Endodermal cell (in vitro differentiated cells): ENCODE measurements around the gene EVA1B. TPM values are rescaled to one million over a fixed set of nuclear protein-coding genes. Genes with fewer than 3 reads are reported as not detected.

ENCODE experiments used
- DNase-seq: peaks from one replicate; pipeline ENCODE4 v3.0.0-alpha.2; 2017
- H3K27ac ChIP-seq: 2 replicates; pipeline ENCODE4 v1.5.1; 2013; ENCODE audit warnings: mild to moderate bottlenecking, low read depth, low read length, moderate library complexity
- H3K27me3 ChIP-seq: 2 replicates; pipeline ENCODE4 v1.6.1; 2013; ENCODE audit warnings: mild to moderate bottlenecking, low read length, moderate library complexity; ENCODE audit not compliant: insufficient read depth, control insufficient read depth, poor library complexity, severe bottlenecking
- H3K36me3 ChIP-seq: 2 replicates; pipeline ENCODE4 v1.7.0; 2013; ENCODE audit warnings: mild to moderate bottlenecking, low read length, moderate library complexity; ENCODE audit not compliant: control insufficient read depth, insufficient read depth
- H3K4me1 ChIP-seq: one replicate; pipeline ENCODE4 v1.7.0; 2013; ENCODE audit warnings: low read length; ENCODE audit not compliant: control insufficient read depth, insufficient read depth
- H3K4me3 ChIP-seq: 2 replicates; pipeline ENCODE4 v1.5.1; 2013; ENCODE audit warnings: mild to moderate bottlenecking, low read length, moderate library complexity
- H3K9ac ChIP-seq: 2 replicates; pipeline ENCODE4 v1.6.1; 2013; ENCODE audit warnings: mild to moderate bottlenecking, low read length, moderate library complexity; ENCODE audit not compliant: poor library complexity, severe bottlenecking; ENCODE audit errors: extremely low read depth
- H3K9me3 ChIP-seq: 2 replicates; pipeline ENCODE4 v1.6.1; 2013; ENCODE audit warnings: mild to moderate bottlenecking, low read length, moderate library complexity; ENCODE audit not compliant: control insufficient read depth
- H3K27ac Mint-ChIP-seq: 2 replicates; pipeline ENCODE4 v1.8.0; 2020; ENCODE audit warnings: mixed read lengths
- H3K27me3 Mint-ChIP-seq: 2 replicates; pipeline ENCODE4 v1.8.0; 2021; ENCODE audit warnings: mild to moderate bottlenecking, mixed read lengths; ENCODE audit not compliant: insufficient read depth
- H3K36me3 Mint-ChIP-seq: 2 replicates; pipeline ENCODE4 v1.8.0; 2020; ENCODE audit warnings: low read depth, mixed read lengths
- H3K4me1 Mint-ChIP-seq: 2 replicates; pipeline ENCODE4 v1.8.0; 2020; ENCODE audit warnings: mixed read lengths
- H3K4me3 Mint-ChIP-seq: 2 replicates; pipeline ENCODE4 v1.8.0; 2020; ENCODE audit warnings: mild to moderate bottlenecking, moderate library complexity, mixed read lengths
- H3K9me3 Mint-ChIP-seq: 2 replicates; pipeline ENCODE4 v1.8.0; 2020; ENCODE audit warnings: mild to moderate bottlenecking, mixed read lengths
- WGBS, 2 experiments: methylation state at CpG; one replicate each; pipeline versions ENCODE4 v1.1.5 to v1.1.7; 2013; ENCODE audit warnings: missing lambda C conversion rate in 2 of 2, mixed read lengths in 1 of 2; ENCODE audit not compliant: insufficient coverage in 1 of 2, insufficient read length in 1 of 2; 5-methylcytosine and 5-hydroxymethylcytosine counted together
- total RNA-seq, 2 donors: library from RNA; stranded (reverse); fragmentation: NEBNext Ultra II Directional in 1 of 2; extraction: Animal tissue kit (Norgen Biotek cat#: 25700) in 1 of 2; gene quantifications; 2 replicates in 1 of 2; 3 replicates in 1 of 2; pipeline ENCODE4 v1.2.1, GENCODE V29; 2021
- TF ChIP-seq, protein P1 (sequence below): fragments of 200-600 bp; sonication (generic); conservative IDR thresholded peaks from 2 replicates; pipeline ENCODE4 v1.5.0; 2021; ENCODE audit warnings: antibody characterized with exemption, mild to moderate bottlenecking

EVA1B gene
- total RNA-seq, 2 donors from 2014 or later = 14.1 to 16.3 TPM

DNA sequence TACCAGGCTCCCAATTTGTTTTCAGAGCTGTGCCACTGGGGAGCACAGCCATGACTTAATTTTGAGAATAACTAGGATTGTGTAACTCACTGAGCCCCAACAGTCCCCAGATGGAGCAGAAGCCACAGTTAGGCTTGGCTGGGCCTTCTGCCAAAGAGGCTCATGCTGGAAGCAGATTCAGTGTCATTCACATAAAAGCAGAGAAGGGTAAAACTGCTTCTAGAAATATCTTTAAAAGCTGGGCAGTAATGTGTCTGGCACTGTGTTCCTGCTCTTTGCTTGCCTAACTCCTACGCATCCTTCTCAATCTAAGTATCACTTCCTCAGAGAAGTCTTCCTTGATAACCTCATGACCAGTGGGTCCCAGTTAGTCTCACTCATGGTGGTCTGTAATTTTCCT lies 41.9 kb upstream of the EVA1B start:
- no peak overlapping the region for H3K9ac ChIP-seq
- H3K27ac Mint-ChIP-seq = peak overlapping the region; percentile 70
- peaks cover 11% of the 10 kb centered on the region for H3K4me1 Mint-ChIP-seq
- H3K27me3 Mint-ChIP-seq = no peaks in the 10 kb centered on the region
- H3K4me3 ChIP-seq = no peak overlapping the region
- H3K9me3 Mint-ChIP-seq = no peaks in the 10 kb centered on the region
- TF ChIP-seq, protein P1, sequence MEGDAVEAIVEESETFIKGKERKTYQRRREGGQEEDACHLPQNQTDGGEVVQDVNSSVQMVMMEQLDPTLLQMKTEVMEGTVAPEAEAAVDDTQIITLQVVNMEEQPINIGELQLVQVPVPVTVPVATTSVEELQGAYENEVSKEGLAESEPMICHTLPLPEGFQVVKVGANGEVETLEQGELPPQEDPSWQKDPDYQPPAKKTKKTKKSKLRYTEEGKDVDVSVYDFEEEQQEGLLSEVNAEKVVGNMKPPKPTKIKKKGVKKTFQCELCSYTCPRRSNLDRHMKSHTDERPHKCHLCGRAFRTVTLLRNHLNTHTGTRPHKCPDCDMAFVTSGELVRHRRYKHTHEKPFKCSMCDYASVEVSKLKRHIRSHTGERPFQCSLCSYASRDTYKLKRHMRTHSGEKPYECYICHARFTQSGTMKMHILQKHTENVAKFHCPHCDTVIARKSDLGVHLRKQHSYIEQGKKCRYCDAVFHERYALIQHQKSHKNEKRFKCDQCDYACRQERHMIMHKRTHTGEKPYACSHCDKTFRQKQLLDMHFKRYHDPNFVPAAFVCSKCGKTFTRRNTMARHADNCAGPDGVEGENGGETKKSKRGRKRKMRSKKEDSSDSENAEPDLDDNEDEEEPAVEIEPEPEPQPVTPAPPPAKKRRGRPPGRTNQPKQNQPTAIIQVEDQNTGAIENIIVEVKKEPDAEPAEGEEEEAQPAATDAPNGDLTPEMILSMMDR = no peak
- WGBS, 2 experiments = 90 to 95% methylated on average over 1 of the region's 1 CpG
- peaks cover 70% of the 10 kb centered on the region for H3K36me3 ChIP-seq
- H3K36me3 Mint-ChIP-seq = peaks cover 32% of the 10 kb centered on the region
- H3K9me3 ChIP-seq = no peaks in the 10 kb centered on the region
- H3K4me1 ChIP-seq = no peaks in the 10 kb centered on the region
- no peak overlapping the region for H3K4me3 Mint-ChIP-seq
- no peak for DNase-seq
- H3K27me3 ChIP-seq = no peaks in the 10 kb centered on the region
- peak overlapping the region; percentile 95 for H3K27ac ChIP-seq

GRCh38 chr1:36359911-36360550 lies 36.6 kb upstream of the EVA1B start:
- no peak overlapping the region for H3K4me3 ChIP-seq
- Mint-ChIP-seq H3K27me3 (no peaks in the 10 kb centered on the region), H3K36me3 (peaks cover 57% of the 10 kb centered on the region), H3K4me1 (no peaks in the 10 kb centered on the region), H3K27ac (peak overlapping the region; percentile 31), H3K4me3 (no peak overlapping the region), H3K9me3 (no peaks in the 10 kb centered on the region)
- H3K4me1 ChIP-seq = no peaks in the 10 kb centered on the region
- peaks cover 74% of the 10 kb centered on the region for H3K36me3 ChIP-seq
- 95% methylated on average over 5 to 6 of the region's 6 CpGs for WGBS, 2 experiments
- H3K9ac ChIP-seq = no peak overlapping the region
- DNase-seq = no peak
- H3K27me3 ChIP-seq = no peaks in the 10 kb centered on the region
- H3K9me3 ChIP-seq = no peaks in the 10 kb centered on the region
- TF ChIP-seq, protein P1 = no peak
- H3K27ac ChIP-seq = no peak overlapping the region

DNA sequence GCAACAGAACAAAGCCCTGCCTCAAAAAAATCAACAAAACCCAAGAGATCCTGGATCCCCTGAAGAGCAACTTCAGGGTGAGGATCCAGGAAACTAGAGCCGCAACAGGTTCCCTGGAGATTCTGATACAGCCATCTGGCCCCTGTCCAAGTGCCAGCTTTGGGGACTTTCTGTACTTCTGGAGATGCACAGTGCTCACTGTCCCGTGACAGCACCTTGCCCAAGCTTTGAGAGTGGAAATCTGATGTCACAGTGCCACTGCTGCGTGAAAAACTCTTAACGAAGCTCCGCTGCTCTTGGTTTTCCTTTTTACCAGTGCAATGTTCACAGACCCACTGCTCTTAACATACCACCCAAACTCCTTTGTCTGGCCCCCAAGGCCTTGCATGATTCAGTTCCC lies 35.9 kb upstream of the EVA1B start:
- TF ChIP-seq, protein P1 = no peak
- Mint-ChIP-seq H3K27ac (peak overlapping the region; percentile 31), H3K4me3 (no peak overlapping the region), H3K9me3 (no peaks in the 10 kb centered on the region), H3K27me3 (no peaks in the 10 kb centered on the region), H3K36me3 (peaks cover 64% of the 10 kb centered on the region), H3K4me1 (no peaks in the 10 kb centered on the region)
- H3K9ac ChIP-seq = no peak overlapping the region
- WGBS, 2 experiments = 93 to 94% methylated on average over 5 of the region's 5 CpGs
- no peak for DNase-seq
- no peaks in the 10 kb centered on the region for H3K4me1 ChIP-seq
- no peak overlapping the region for H3K27ac ChIP-seq
- H3K36me3 ChIP-seq = peaks cover 80% of the 10 kb centered on the region
- no peaks in the 10 kb centered on the region for H3K9me3 ChIP-seq
- no peaks in the 10 kb centered on the region for H3K27me3 ChIP-seq
- H3K4me3 ChIP-seq = no peak overlapping the region
